H1 (cell line): ENCODE measurements around the gene VAPA. TPM values are rescaled to one million over a fixed set of nuclear protein-coding genes. Genes with fewer than 3 reads are reported as not detected.

Experiments used
- CTCF ChIA-PET: fragments of 300-600 bp; sonication (Branson Sonifier 250); formaldehyde crosslinking; loops from one replicate; lab custom pipeline; 2021; ENCODE audit not compliant: partially characterized antibody; lab: Charles Lee
- POLR2A ChIA-PET: fragments of 300-600 bp; sonication (Branson Sonifier 250); formaldehyde crosslinking; loops from one replicate; lab custom pipeline; 2021; ENCODE audit warnings: inconsistent platforms; ENCODE audit not compliant: partially characterized antibody; lab: Charles Lee
- DNase-seq, 2 experiments: peaks; one replicate each; pipeline versions ENCODE4 v3.0.0 to v3.0.0-alpha.2; 2010 to 2022; ENCODE audit warnings: low spot score in 2 of 2, low read depth in 1 of 2, mixed read lengths in 1 of 2
- FAIRE-seq: peaks from 2 replicates; lab custom pipeline; 2011; peaks lifted over from hg19 to GRCh38; lab: Jason Lieb, UNC
- H2AFZ ChIP-seq: 2 replicates; pipeline ENCODE4 v1.8.1; 2012; ENCODE audit warnings: low read length, inconsistent platforms
- H2AK5ac ChIP-seq: 2 replicates; pipeline ENCODE4 v1.6.1; 2013; ENCODE audit warnings: low read depth, low read length
- H2BK120ac ChIP-seq: replicated peaks from 2 replicates; pipeline ENCODE3; 2013; ENCODE audit warnings: low read depth, low read length, inconsistent platforms
- H2BK12ac ChIP-seq: 2 replicates; pipeline ENCODE4 v1.6.1; 2013; ENCODE audit warnings: low read depth, low read length
- H2BK15ac ChIP-seq: 2 replicates; pipeline ENCODE4 v1.6.1; 2013; ENCODE audit warnings: low read length
- H2BK20ac ChIP-seq: 2 replicates; pipeline ENCODE4 v1.6.1; 2013; ENCODE audit warnings: low read length
- H2BK5ac ChIP-seq: 2 replicates; pipeline ENCODE4 v1.6.1; 2013; ENCODE audit warnings: low read depth, low read length
- H3K14ac ChIP-seq: 2 replicates; pipeline ENCODE4 v1.6.1; 2013; ENCODE audit warnings: inconsistent platforms; ENCODE audit not compliant: insufficient read length
- H3K18ac ChIP-seq: 2 replicates; pipeline ENCODE4 v1.6.1; 2013; ENCODE audit warnings: low read length; ENCODE audit errors: extremely low read depth
- H3K23ac ChIP-seq: 2 replicates; pipeline ENCODE4 v1.6.1; 2013; ENCODE audit warnings: inconsistent platforms; ENCODE audit not compliant: insufficient read length
- H3K23me2 ChIP-seq: 2 replicates; pipeline ENCODE4 v1.6.1; 2013; ENCODE audit warnings: low read depth, low read length
- H3K27ac ChIP-seq: 2 replicates; pipeline ENCODE4 v1.6.1; 2011; ENCODE audit warnings: low read depth, low read length, inconsistent platforms
- H3K27me3 ChIP-seq, 4 experiments: replicated peaks in 1 of 4; 1 replicate in 1 of 4; 2 replicates in 3 of 4; pipeline versions ENCODE4 v1.6.1 to v1.8.1; 2011 to 2013; ENCODE audit warnings: low read length in 3 of 4, mild to moderate bottlenecking in 3 of 4, inconsistent platforms in 2 of 4, mixed read lengths in 2 of 4, moderate library complexity in 1 of 4; ENCODE audit not compliant: control insufficient read depth in 3 of 4, insufficient read depth in 3 of 4; ENCODE audit errors: extremely low read depth in 1 of 4
- H3K36me3 ChIP-seq, 4 experiments: 2 replicates each; pipeline versions ENCODE4 v1.6.1 to v1.8.1; 2011 to 2013; ENCODE audit warnings: mild to moderate bottlenecking in 4 of 4, low read length in 3 of 4, moderate library complexity in 2 of 4, control low read depth in 1 of 4, inconsistent platforms in 1 of 4; ENCODE audit not compliant: insufficient read depth in 4 of 4, control insufficient read depth in 2 of 4
- H3K4ac ChIP-seq: replicated peaks from 2 replicates; pipeline ENCODE3; 2013; ENCODE audit warnings: low read length, low read depth, mixed read lengths, inconsistent platforms; ENCODE audit not compliant: insufficient read length
- H3K4me1 ChIP-seq, 4 experiments: replicated peaks in 1 of 4; 1 replicate in 1 of 4; 2 replicates in 3 of 4; pipeline versions ENCODE4 v1.6.1 to v1.8.1; 2011 to 2013; ENCODE audit warnings: low read length in 3 of 4, inconsistent platforms in 2 of 4, mixed read lengths in 1 of 4; ENCODE audit not compliant: insufficient read depth in 4 of 4, control insufficient read depth in 3 of 4
- H3K4me2 ChIP-seq, 2 experiments: 2 replicates each; pipeline versions ENCODE4 v1.6.1 to v1.8.1; 2011 to 2013; ENCODE audit warnings: low read depth in 2 of 2, low read length in 2 of 2, control low read depth in 1 of 2, inconsistent platforms in 1 of 2, mild to moderate bottlenecking in 1 of 2; ENCODE audit not compliant: insufficient read depth in 1 of 2
- H3K4me3 ChIP-seq, 4 experiments: fragments of 200-600, 300-600 bp in 1 of 4; sonication (generic), shearing (Covaris generic), sonication (Bioruptor Twin) in 1 of 4; 2 replicates each; pipeline versions ENCODE4 v1.5.1 to v1.8.1; 2011 to 2016; ENCODE audit warnings: low read length in 4 of 4, low read depth in 3 of 4, control low read depth in 2 of 4, inconsistent platforms in 2 of 4, mild to moderate bottlenecking in 2 of 4, mixed read lengths in 1 of 4, moderate library complexity in 1 of 4; ENCODE audit not compliant: insufficient read depth in 2 of 4; ENCODE audit errors: extremely low read depth in 1 of 4
- H3K56ac ChIP-seq: replicated peaks from 2 replicates; pipeline ENCODE3; 2013; ENCODE audit warnings: low read depth, mild to moderate bottlenecking, mixed read lengths, low read length, inconsistent platforms; ENCODE audit not compliant: insufficient read length
- H3K79me1 ChIP-seq: 2 replicates; pipeline ENCODE4 v1.6.1; 2013; ENCODE audit warnings: low read depth, low read length, control low read depth
- H3K79me2 ChIP-seq, 2 experiments: 2 replicates each; pipeline versions ENCODE4 v1.6.1 to v1.8.1; 2012 to 2013; ENCODE audit warnings: low read length in 2 of 2, mild to moderate bottlenecking in 2 of 2, inconsistent platforms in 1 of 2; ENCODE audit not compliant: insufficient read depth in 2 of 2, control insufficient read depth in 1 of 2
- H3K9ac ChIP-seq, 4 experiments: replicated peaks in 1 of 4; 1 replicate in 1 of 4; 2 replicates in 3 of 4; pipeline versions ENCODE4 v1.6.1 to v1.8.1; 2011 to 2013; ENCODE audit warnings: low read depth in 3 of 4, low read length in 3 of 4, control low read depth in 2 of 4, mild to moderate bottlenecking in 2 of 4, moderate library complexity in 2 of 4, inconsistent platforms in 1 of 4; ENCODE audit errors: extremely low read depth in 1 of 4
- H3K9me3 ChIP-seq, 2 experiments: 2 replicates each; pipeline versions ENCODE4 v1.6.1 to v1.8.1; 2012 to 2013; ENCODE audit warnings: mild to moderate bottlenecking in 2 of 2, moderate library complexity in 2 of 2, control low read depth in 1 of 2, inconsistent platforms in 1 of 2, low read depth in 1 of 2, low read length in 1 of 2, mixed read lengths in 1 of 2; ENCODE audit not compliant: insufficient read depth in 2 of 2
- H4K20me1 ChIP-seq, 2 experiments: replicated peaks in 1 of 2; 2 replicates each; pipeline versions ENCODE3 to v1.8.1; 2011 to 2013; ENCODE audit warnings: inconsistent platforms in 2 of 2, low read length in 2 of 2, mild to moderate bottlenecking in 1 of 2; ENCODE audit not compliant: insufficient read depth in 2 of 2, control insufficient read depth in 1 of 2
- H4K5ac ChIP-seq: 2 replicates; pipeline ENCODE4 v1.6.1; 2013; ENCODE audit warnings: low read length, low read depth, mixed read lengths, inconsistent platforms; ENCODE audit not compliant: insufficient read length
- H4K8ac ChIP-seq: 2 replicates; pipeline ENCODE4 v1.8.0; 2013; ENCODE audit warnings: mild to moderate bottlenecking, moderate library complexity, low read length, inconsistent platforms; ENCODE audit not compliant: insufficient read depth; ENCODE audit errors: extremely low read depth
- H4K91ac ChIP-seq: replicated peaks from 2 replicates; pipeline ENCODE3; 2013; ENCODE audit warnings: low read length, mixed read lengths, inconsistent platforms; ENCODE audit not compliant: insufficient read length
- CBX5 ChIP-seq: fragments of 300-800, 300-1000 bp; sonication (generic); IDR thresholded peaks from 2 replicates; pipeline ENCODE4 v1.7.1; 2016; ENCODE audit warnings: antibody characterized with exemption, low read length, low read depth
- JUN ChIP-seq: IDR thresholded peaks from 2 replicates; pipeline ENCODE4 v1.6.1; 2011; ENCODE audit warnings: low read depth, mild to moderate bottlenecking, improper control_type of control experiment, low read length
- KDM4A ChIP-seq: IDR thresholded peaks from one replicate; pipeline ENCODE4 v1.7.1; 2012; ENCODE audit warnings: low read depth, mild to moderate bottlenecking, moderate library complexity, low read length, inconsistent platforms; ENCODE audit not compliant: severe bottlenecking
- POLR2A ChIP-seq, 2 experiments: IDR thresholded peaks; 1 replicate in 1 of 2; 2 replicates in 1 of 2; pipeline ENCODE4 v1.6.1; 2011; ENCODE audit warnings: low read depth in 2 of 2, low read length in 2 of 2, mild to moderate bottlenecking in 2 of 2; ENCODE audit errors: control extremely low read depth in 1 of 2
- RNF2 ChIP-seq: fragments of 200-900, 300-1000 bp; sonication (generic); IDR thresholded peaks from 2 replicates; pipeline ENCODE4 v1.7.1; 2016; ENCODE audit warnings: borderline replicate concordance, low read depth, mild to moderate bottlenecking, antibody characterized with exemption, low read length; ENCODE audit not compliant: poor library complexity, severe bottlenecking; ENCODE audit errors: missing control alignments
- SUZ12 ChIP-seq: fragments of 200-600 bp; sonication (generic); IDR thresholded peaks from 2 replicates; pipeline ENCODE4 v1.6.1; 2012; ENCODE audit warnings: mild to moderate bottlenecking, inconsistent platforms, low read length, moderate library complexity, mixed read lengths
- WGBS, 2 experiments: shearing (Covaris generic) in 1 of 2; methylation state at CpG; one replicate each; pipeline versions ENCODE4 v1.1.6 to v1.1.7; 2013 to 2015; ENCODE audit warnings: low lambda C conversion rate in 2 of 2, mixed read lengths in 2 of 2, inconsistent platforms in 1 of 2, low coverage in 1 of 2, missing lambda C conversion rate in 1 of 2; ENCODE audit not compliant: insufficient replicate concordance in 2 of 2, insufficient coverage in 1 of 2, insufficient read length in 1 of 2; ENCODE audit errors: extremely low coverage in 1 of 2, missing lambda C conversion rate in 1 of 2; 5-methylcytosine and 5-hydroxymethylcytosine counted together
- polyA plus RNA-seq, 7 experiments: library from polyadenylated mRNA; depleted of rRNA in 3 of 7; stranded (reverse) in 5 of 7; unstranded in 2 of 7; fragments of >200 nt in 5 of 7; fragments of 200-250 nt in 2 of 7; gene quantifications; 1 replicate in 5 of 7; 2 replicates in 1 of 7; 4 replicates in 1 of 7; pipeline versions ENCODE4 v1.2.1 to v1.2.3, GENCODE V29; 2011 to 2013; ENCODE audit warnings: missing spikeins in 2 of 7, mixed read lengths in 2 of 7
- total RNA-seq: library from RNA; stranded (reverse); fragmentation: NEBNext Ultra II Directional; extraction: Animal tissue kit (Norgen Biotek cat#: 25700); gene quantifications from 2 replicates; pipeline ENCODE4 v1.2.1, GENCODE V29; 2021

Gene VAPA
- total and polyA plus RNA-seq, 2 of the 8 experiments (the other 6 are each of a cell fraction or from before 2014, with no cell fraction given) = 79.7 to 130 TPM

GRCh38 chr18:9933865-9934264 is 20.0 kb downstream of the VAPA start:
- no peak overlapping the region for H4K91ac ChIP-seq
- no peak overlapping the region for H4K5ac ChIP-seq
- H3K36me3 ChIP-seq = peaks cover 2 to 43% (median 13%) of the 10 kb centered on the region in 4 experiments; a peak in 6 of 8 replicates
- ChIA-PET CTCF (interaction anchor here (1.3 kb wide), 1 partner anchor 18 kb away, joined by 3 read pairs; no protein-coding TSS in a partner anchor), POLR2A (no interaction called here)
- peaks cover 0 to 3% (median 1%) of the 10 kb centered on the region in 4 experiments; a peak in 3 of 7 replicates for H3K4me1 ChIP-seq
- H2BK5ac ChIP-seq = no peak overlapping the region
- no peak overlapping the region for H2BK20ac ChIP-seq
- H3K27me3 ChIP-seq = no peaks in the 10 kb centered on the region
- H3K18ac ChIP-seq = no peak overlapping the region
- H4K8ac ChIP-seq = no peak overlapping the region
- WGBS, 2 experiments = 88% methylated on average over 3 of the region's 3 CpGs; no CpG with 5 or more reads in 1 of the 2 experiments
- no peak for FAIRE-seq
- H3K4me2 ChIP-seq = no peak overlapping the region
- H3K9ac ChIP-seq = no peak overlapping the region
- no peak overlapping the region for H2BK12ac ChIP-seq
- H3K79me2 ChIP-seq = peaks cover 0 to 63% of the 10 kb centered on the region in 2 experiments; a peak in 3 of 4 replicates
- H3K9me3 ChIP-seq = no peaks in the 10 kb centered on the region
- no peak overlapping the region for H2BK15ac ChIP-seq
- no peak overlapping the region for H3K4me3 ChIP-seq
- H2BK120ac ChIP-seq = no peak overlapping the region
- DNase-seq = no peak
- no peak overlapping the region for H3K56ac ChIP-seq
- no peak overlapping the region for H2AK5ac ChIP-seq
- no peak overlapping the region for H3K4ac ChIP-seq
- no peak overlapping the region for H3K27ac ChIP-seq
- H2AFZ ChIP-seq = no peak overlapping the region
- no peak overlapping the region for H3K14ac ChIP-seq
- H3K23ac ChIP-seq = no peak overlapping the region
- H4K20me1 ChIP-seq = no peaks in the 10 kb centered on the region
- no peaks in the 10 kb centered on the region for H3K23me2 ChIP-seq
- H3K79me1 ChIP-seq = no peaks in the 10 kb centered on the region
- TF ChIP-seq CBX5 (no peak), POLR2A (IDR thresholded peaks at IDR 0.05; ENCODE audit: control extremely low read depth in 1 of 2, low read depth in 2 of 2, low read length in 2 of 2) (no peak), RNF2 (no peak), JUN (no peak), KDM4A (no peak), SUZ12 (no peak)
